Measurements from ENCODE around the gene PACS1.

DNA sequence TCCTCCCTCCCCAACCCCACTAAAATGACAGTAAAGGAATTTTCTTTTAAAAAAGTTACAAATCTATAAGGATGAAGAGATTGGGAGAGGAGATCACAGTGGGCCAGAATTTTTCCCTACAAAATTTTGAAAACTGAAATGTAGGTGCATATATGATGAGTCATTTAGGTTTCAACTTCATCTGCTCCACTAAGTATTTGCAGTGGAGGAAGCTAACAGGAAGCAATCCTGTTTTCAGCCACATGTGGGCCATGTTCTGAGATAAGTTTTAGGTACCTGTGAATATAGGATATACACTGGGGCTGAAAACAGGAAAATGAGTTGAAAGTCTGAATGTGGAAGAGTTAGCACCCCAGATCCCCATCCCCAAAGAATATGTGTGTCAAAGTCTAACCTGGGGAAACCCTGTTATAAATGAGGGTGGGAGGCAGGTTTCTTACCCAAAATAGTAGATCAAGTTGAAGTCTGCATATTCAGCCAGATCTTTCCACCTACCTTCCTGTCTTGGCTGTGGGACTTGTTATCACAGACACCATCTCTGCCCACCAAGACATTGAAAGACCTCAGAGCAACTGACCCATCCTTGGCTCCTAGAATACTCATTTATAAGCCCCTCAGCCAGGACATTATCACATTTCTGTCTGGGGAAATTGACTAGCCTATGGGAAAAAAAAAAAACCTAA is 87.3 kb downstream of the PACS1 start:
- TF ChIP-seq, protein P1, sequence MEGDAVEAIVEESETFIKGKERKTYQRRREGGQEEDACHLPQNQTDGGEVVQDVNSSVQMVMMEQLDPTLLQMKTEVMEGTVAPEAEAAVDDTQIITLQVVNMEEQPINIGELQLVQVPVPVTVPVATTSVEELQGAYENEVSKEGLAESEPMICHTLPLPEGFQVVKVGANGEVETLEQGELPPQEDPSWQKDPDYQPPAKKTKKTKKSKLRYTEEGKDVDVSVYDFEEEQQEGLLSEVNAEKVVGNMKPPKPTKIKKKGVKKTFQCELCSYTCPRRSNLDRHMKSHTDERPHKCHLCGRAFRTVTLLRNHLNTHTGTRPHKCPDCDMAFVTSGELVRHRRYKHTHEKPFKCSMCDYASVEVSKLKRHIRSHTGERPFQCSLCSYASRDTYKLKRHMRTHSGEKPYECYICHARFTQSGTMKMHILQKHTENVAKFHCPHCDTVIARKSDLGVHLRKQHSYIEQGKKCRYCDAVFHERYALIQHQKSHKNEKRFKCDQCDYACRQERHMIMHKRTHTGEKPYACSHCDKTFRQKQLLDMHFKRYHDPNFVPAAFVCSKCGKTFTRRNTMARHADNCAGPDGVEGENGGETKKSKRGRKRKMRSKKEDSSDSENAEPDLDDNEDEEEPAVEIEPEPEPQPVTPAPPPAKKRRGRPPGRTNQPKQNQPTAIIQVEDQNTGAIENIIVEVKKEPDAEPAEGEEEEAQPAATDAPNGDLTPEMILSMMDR (IDR thresholded peaks at IDR 0.05), result no peak
- TF ChIP-seq POLR2A (IDR thresholded peaks at IDR 0.05), result no peak
